ENCODE measurements around the gene SUSD4. TPM values are rescaled to one million over a fixed set of nuclear protein-coding genes. Genes with fewer than 3 reads are reported as not detected.

The SUSD4 gene
- total and polyA plus RNA-seq, 2 of the 8 experiments (the other 6 are each of a cell fraction or from before 2014, with no cell fraction given), result 3.9 to 5.2 TPM

GRCh38 chr1:223330466-223330865 is 33.5 kb downstream of the SUSD4 start:
- H3K9me3 ChIP-seq (ENCODE audit: insufficient read depth in 2 of 2, low read depth in 1 of 2, low read length in 1 of 2), result no peaks in the 10 kb centered on the region
- no peak overlapping the region for H3K14ac ChIP-seq (ENCODE audit: insufficient read length)
- H3K27me3 ChIP-seq (replicated peaks in 1 of 4; ENCODE audit: control insufficient read depth in 3 of 4, extremely low read depth in 1 of 4, insufficient read depth in 3 of 4, low read length in 3 of 4), result no peaks in the 10 kb centered on the region
- ChIA-PET CTCF (ENCODE audit: partially characterized antibody) (interaction anchor here (1.6 to 1.7 kb wide), 2 partner anchors 10 to 16 kb away, joined by 3 to 6 read pairs; no protein-coding TSS in a partner anchor), POLR2A (ENCODE audit: partially characterized antibody) (no interaction called here)
- H2BK15ac ChIP-seq (ENCODE audit: low read length), result no peak overlapping the region
- WGBS, 2 experiments (ENCODE audit: extremely low coverage in 1 of 2, insufficient coverage in 1 of 2, insufficient read length in 1 of 2, insufficient replicate concordance in 2 of 2, low coverage in 1 of 2, low lambda C conversion rate in 2 of 2, missing lambda C conversion rate in 1 of 2), result 72% methylated on average over 3 of the region's 3 CpGs; no CpG with 5 or more reads in 1 of the 2 experiments
- no peak overlapping the region for H3K23ac ChIP-seq (ENCODE audit: insufficient read length)
- no peaks in the 10 kb centered on the region for H3K36me3 ChIP-seq (ENCODE audit: control insufficient read depth in 2 of 4, insufficient read depth in 4 of 4, low read length in 3 of 4)
- no peaks in the 10 kb centered on the region; the same call in 1 of the 2 replicates for H3K23me2 ChIP-seq (ENCODE audit: low read depth, low read length)
- DNase-seq (ENCODE audit: low read depth in 1 of 2, low spot score in 2 of 2), result no peak
- H4K5ac ChIP-seq (ENCODE audit: insufficient read length, low read depth, low read length), result no peak overlapping the region
- H3K18ac ChIP-seq (ENCODE audit: extremely low read depth, low read length), result no peak overlapping the region
- H3K4me2 ChIP-seq (ENCODE audit: insufficient read depth in 1 of 2, low read depth in 2 of 2, low read length in 2 of 2), result no peak overlapping the region
- no peak overlapping the region for H2AK5ac ChIP-seq (ENCODE audit: low read depth, low read length)
- no peak overlapping the region for H2AFZ ChIP-seq (ENCODE audit: low read length)
- TF ChIP-seq RNF2 (IDR thresholded peaks at IDR 0.05; ENCODE audit: borderline replicate concordance, low read depth, low read length, missing control alignments, poor library complexity, severe bottlenecking) (no peak), HDAC2 (IDR thresholded peaks at IDR 0.05; ENCODE audit: borderline replicate concordance in 1 of 2, low read depth in 2 of 2, low read length in 2 of 2) (no peak)
- H2BK5ac ChIP-seq (ENCODE audit: low read depth, low read length), result no peak overlapping the region
- H2BK120ac ChIP-seq (replicated peaks; ENCODE audit: low read depth, low read length), result no peak overlapping the region
- H3K4me1 ChIP-seq (replicated peaks in 1 of 4; ENCODE audit: control insufficient read depth in 3 of 4, insufficient read depth in 4 of 4, low read length in 3 of 4), result peaks cover 0 to 2% (median 0%) of the 10 kb centered on the region in 4 experiments; a peak in 1 of 7 replicates
- FAIRE-seq, result no peak
- no peaks in the 10 kb centered on the region for H3K79me2 ChIP-seq (ENCODE audit: control insufficient read depth in 1 of 2, insufficient read depth in 2 of 2, low read length in 2 of 2)
- H4K8ac ChIP-seq (ENCODE audit: extremely low read depth, insufficient read depth, low read length), result no peak overlapping the region
- no peaks in the 10 kb centered on the region for H4K20me1 ChIP-seq (replicated peaks in 1 of 2; ENCODE audit: control insufficient read depth in 1 of 2, insufficient read depth in 2 of 2, low read length in 2 of 2)
- no peak overlapping the region for H3K56ac ChIP-seq (replicated peaks; ENCODE audit: insufficient read length, low read depth, low read length)
- H2BK12ac ChIP-seq (ENCODE audit: low read depth, low read length), result no peak overlapping the region
- no peak overlapping the region for H3K9ac ChIP-seq (replicated peaks in 1 of 4; ENCODE audit: extremely low read depth in 1 of 4, low read depth in 3 of 4, low read length in 3 of 4)
- H2BK20ac ChIP-seq (ENCODE audit: low read length), result no peak overlapping the region
- no peak overlapping the region for H4K91ac ChIP-seq (replicated peaks; ENCODE audit: insufficient read length, low read length)
- H3K4me3 ChIP-seq (ENCODE audit: extremely low read depth in 1 of 4, insufficient read depth in 2 of 4, low read depth in 3 of 4, low read length in 4 of 4), result no peak overlapping the region
- H3K27ac ChIP-seq (ENCODE audit: low read depth, low read length), result no peak overlapping the region
- H3K79me1 ChIP-seq (ENCODE audit: low read depth, low read length), result no peaks in the 10 kb centered on the region
- H3K4ac ChIP-seq (replicated peaks; ENCODE audit: insufficient read length, low read depth, low read length), result no peak overlapping the region

All from H1 (cell line).